PC-9 (cell line): ENCODE results near the gene CHD1. TPM values are rescaled to one million over a fixed set of nuclear protein-coding genes. Genes with fewer than 3 reads are reported as not detected.

Experiments
- BruUV-seq: library from RNA; stranded (reverse); fragments of 400-500 nt; replicated peaks from 2 replicates; lab custom pipeline; 2021; lab: Mats Ljungman, UMichigan
- CTCF ChIA-PET: fragments of 300-600 bp; sonication (Branson Sonifier 250); formaldehyde crosslinking; loops from one replicate; lab custom pipeline; 2022; ENCODE audit warnings: antibody characterized with exemption; lab: Charles Lee
- POLR2A ChIA-PET: fragments of 300-600 bp; sonication (Branson Sonifier 250); formaldehyde crosslinking; loops from one replicate; lab custom pipeline; 2022; ENCODE audit warnings: antibody characterized with exemption; ENCODE audit not compliant: unreplicated experiment; lab: Charles Lee
- DNase-seq, 2 experiments: peaks; one replicate each; pipeline versions ENCODE4 v3.0.0 to v3.0.0-alpha.2; 2015 to 2022; ENCODE audit warnings: mixed read lengths in 1 of 2
- H2AFZ ChIP-seq: fragments of 200-600 bp; sonication (generic); 2 replicates; pipeline ENCODE4 v1.8.1; 2017; ENCODE audit warnings: antibody characterized with exemption
- H3F3A ChIP-seq: fragments of 200-600 bp; sonication (generic); 2 replicates; pipeline ENCODE4 v1.8.1; 2017; ENCODE audit warnings: antibody characterized with exemption, mild to moderate bottlenecking, low read depth; ENCODE audit not compliant: insufficient read depth
- H3K27ac ChIP-seq: fragments of 200-600 bp; sonication (generic); 2 replicates; pipeline ENCODE4 v1.6.1; 2016; ENCODE audit warnings: mixed run types
- H3K27me3 ChIP-seq: fragments of 200-600 bp; sonication (generic); 2 replicates; pipeline ENCODE4 v1.6.1; 2016; ENCODE audit warnings: low read depth, mixed run types; ENCODE audit not compliant: insufficient read depth
- H3K36me3 ChIP-seq: fragments of 200-600 bp; sonication (generic); 2 replicates; pipeline ENCODE4 v1.6.1; 2016; ENCODE audit warnings: low read depth, mixed run types
- H3K4me1 ChIP-seq: fragments of 200-600 bp; sonication (generic); replicated peaks from 2 replicates; pipeline ENCODE4 v1.6.1; 2016; ENCODE audit warnings: mixed run types; ENCODE audit not compliant: insufficient read depth
- H3K4me2 ChIP-seq: fragments of 200-600 bp; sonication (generic); 2 replicates; pipeline ENCODE4 v1.6.1; 2017; ENCODE audit warnings: mixed run types
- H3K4me3 ChIP-seq: fragments of 200-600 bp; sonication (generic); 2 replicates; pipeline ENCODE4 v1.6.1; 2016; ENCODE audit warnings: mixed run types
- H3K79me2 ChIP-seq: fragments of 200-600 bp; sonication (generic); 2 replicates; pipeline ENCODE4 v1.6.1; 2017; ENCODE audit warnings: low read depth, mixed run types
- H3K9me2 ChIP-seq: fragments of 200-600 bp; sonication (generic); 2 replicates; pipeline ENCODE4 v1.8.1; 2017; ENCODE audit warnings: mild to moderate bottlenecking; ENCODE audit not compliant: insufficient read depth
- H3K9me3 ChIP-seq: fragments of 200-600 bp; sonication (generic); 2 replicates; pipeline ENCODE4 v1.8.1; 2016; ENCODE audit warnings: low read depth; ENCODE audit not compliant: insufficient read depth
- H4K20me1 ChIP-seq: fragments of 200-600 bp; sonication (generic); 2 replicates; pipeline ENCODE4 v1.8.1; 2017; ENCODE audit not compliant: insufficient read depth
- EZH2 ChIP-seq: fragments of 200-600 bp; sonication (generic); IDR thresholded peaks from 2 replicates; pipeline ENCODE4 v1.8.0; 2017; ENCODE audit warnings: antibody characterized with exemption, low read depth
- intact Hi-C: fragments of 100-400 bp; cut with micrococcal nuclease; formaldehyde crosslinking; loops from one replicate; pipeline ENCODE4 v1.10.0; 2022; ENCODE audit not compliant: unreplicated experiment
- total RNA-seq: library from RNA; stranded (reverse); gene quantifications from 2 replicates; pipeline ENCODE4 v1.2.3, GENCODE V29; 2021
- TF ChIP-seq, protein P1 (sequence below): fragments of 200-600 bp; sonication (generic); conservative IDR thresholded peaks from 2 replicates; pipeline ENCODE4 v1.6.1; 2017; ENCODE audit warnings: mixed run types, antibody characterized with exemption, mild to moderate bottlenecking, moderate library complexity

CHD1 gene
- total RNA-seq, 1 experiment from 2014 or later = 30.5 TPM

DNA sequence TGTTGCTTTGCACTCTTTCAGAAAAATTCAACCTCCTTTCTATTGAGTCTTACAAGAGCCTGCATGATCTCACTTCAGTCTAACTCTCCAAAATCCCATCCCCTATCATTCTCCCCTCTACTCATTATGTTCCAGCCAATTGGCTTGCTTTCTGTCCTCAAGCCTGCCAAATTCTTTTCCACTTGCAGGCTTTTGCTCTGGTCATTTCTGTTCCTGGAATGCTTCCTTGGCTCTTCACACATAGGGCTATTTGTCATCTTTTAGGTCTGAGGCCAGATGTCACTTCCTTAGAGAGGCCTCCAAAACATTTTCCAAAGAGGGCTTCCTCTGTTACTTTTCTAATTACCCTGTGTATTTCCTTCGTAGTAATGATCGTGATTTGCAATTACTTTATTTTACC is 11.8 kb upstream of the CHD1 start:
- H3K36me3 ChIP-seq = no peaks in the 10 kb centered on the region
- no peaks in the 10 kb centered on the region for H3K9me3 ChIP-seq
- TF ChIP-seq, protein P1, sequence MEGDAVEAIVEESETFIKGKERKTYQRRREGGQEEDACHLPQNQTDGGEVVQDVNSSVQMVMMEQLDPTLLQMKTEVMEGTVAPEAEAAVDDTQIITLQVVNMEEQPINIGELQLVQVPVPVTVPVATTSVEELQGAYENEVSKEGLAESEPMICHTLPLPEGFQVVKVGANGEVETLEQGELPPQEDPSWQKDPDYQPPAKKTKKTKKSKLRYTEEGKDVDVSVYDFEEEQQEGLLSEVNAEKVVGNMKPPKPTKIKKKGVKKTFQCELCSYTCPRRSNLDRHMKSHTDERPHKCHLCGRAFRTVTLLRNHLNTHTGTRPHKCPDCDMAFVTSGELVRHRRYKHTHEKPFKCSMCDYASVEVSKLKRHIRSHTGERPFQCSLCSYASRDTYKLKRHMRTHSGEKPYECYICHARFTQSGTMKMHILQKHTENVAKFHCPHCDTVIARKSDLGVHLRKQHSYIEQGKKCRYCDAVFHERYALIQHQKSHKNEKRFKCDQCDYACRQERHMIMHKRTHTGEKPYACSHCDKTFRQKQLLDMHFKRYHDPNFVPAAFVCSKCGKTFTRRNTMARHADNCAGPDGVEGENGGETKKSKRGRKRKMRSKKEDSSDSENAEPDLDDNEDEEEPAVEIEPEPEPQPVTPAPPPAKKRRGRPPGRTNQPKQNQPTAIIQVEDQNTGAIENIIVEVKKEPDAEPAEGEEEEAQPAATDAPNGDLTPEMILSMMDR = no peak
- TF ChIP-seq EZH2 = no peak
- no peak overlapping the region for H3K4me3 ChIP-seq
- no peaks in the 10 kb centered on the region for H3K9me2 ChIP-seq
- intact Hi-C loops = no loop called here
- H3K79me2 ChIP-seq = no peaks in the 10 kb centered on the region
- 0 out of 2 replicates have a peak, but pooled peaks cover 3% of the 10 kb centered on the region for H3F3A ChIP-seq
- no peaks in the 10 kb centered on the region for H3K4me1 ChIP-seq
- no peaks in the 10 kb centered on the region for H4K20me1 ChIP-seq
- ChIA-PET CTCF (no interaction called here), POLR2A (no interaction called here)
- H3K27ac ChIP-seq = no peak overlapping the region
- no peaks in the 10 kb centered on the region for H3K27me3 ChIP-seq
- no peak for DNase-seq
- BruUV-seq = no TSS peak
- H3K4me2 ChIP-seq = no peak overlapping the region
- H2AFZ ChIP-seq = no peak overlapping the region

DNA sequence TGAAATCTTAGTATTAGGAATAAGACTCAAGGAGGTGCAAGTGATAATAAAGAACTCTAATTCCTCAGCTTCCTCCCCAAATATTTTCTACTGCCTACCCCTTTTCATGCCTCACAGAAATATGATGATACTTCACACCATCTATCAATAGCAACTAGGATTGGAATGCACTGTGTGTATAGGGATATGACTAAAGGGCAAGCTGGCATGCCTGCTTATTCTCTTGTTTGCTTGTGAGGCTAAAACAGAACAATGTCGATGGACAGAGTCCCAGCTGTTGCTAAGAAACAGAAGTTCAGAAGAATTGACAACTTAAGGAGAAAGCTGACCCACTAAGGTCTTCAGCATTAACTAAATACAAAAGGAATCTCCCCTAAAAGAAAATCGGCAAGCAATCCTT is 9.7 kb upstream of the CHD1 start:
- no peaks in the 10 kb centered on the region for H3K27me3 ChIP-seq
- CTCF ChIA-PET = no interaction called here
- no peaks in the 10 kb centered on the region for H3K9me2 ChIP-seq
- TF ChIP-seq, protein P1 = no peak
- TF ChIP-seq EZH2 = no peak
- BruUV-seq = no TSS peak
- H3K36me3 ChIP-seq = no peaks in the 10 kb centered on the region
- 0 out of 2 replicates have a peak, but pooled peaks cover 3% of the 10 kb centered on the region for H3F3A ChIP-seq
- H3K4me3 ChIP-seq = no peak overlapping the region
- no peak for DNase-seq
- no peaks in the 10 kb centered on the region for H3K9me3 ChIP-seq
- H4K20me1 ChIP-seq = no peaks in the 10 kb centered on the region
- intact Hi-C loops = no loop called here
- H3K27ac ChIP-seq = no peak overlapping the region
- H3K4me1 ChIP-seq = no peaks in the 10 kb centered on the region
- no peak overlapping the region for H2AFZ ChIP-seq
- POLR2A ChIA-PET = no interaction called here
- no peaks in the 10 kb centered on the region for H3K79me2 ChIP-seq
- no peak overlapping the region for H3K4me2 ChIP-seq

DNA sequence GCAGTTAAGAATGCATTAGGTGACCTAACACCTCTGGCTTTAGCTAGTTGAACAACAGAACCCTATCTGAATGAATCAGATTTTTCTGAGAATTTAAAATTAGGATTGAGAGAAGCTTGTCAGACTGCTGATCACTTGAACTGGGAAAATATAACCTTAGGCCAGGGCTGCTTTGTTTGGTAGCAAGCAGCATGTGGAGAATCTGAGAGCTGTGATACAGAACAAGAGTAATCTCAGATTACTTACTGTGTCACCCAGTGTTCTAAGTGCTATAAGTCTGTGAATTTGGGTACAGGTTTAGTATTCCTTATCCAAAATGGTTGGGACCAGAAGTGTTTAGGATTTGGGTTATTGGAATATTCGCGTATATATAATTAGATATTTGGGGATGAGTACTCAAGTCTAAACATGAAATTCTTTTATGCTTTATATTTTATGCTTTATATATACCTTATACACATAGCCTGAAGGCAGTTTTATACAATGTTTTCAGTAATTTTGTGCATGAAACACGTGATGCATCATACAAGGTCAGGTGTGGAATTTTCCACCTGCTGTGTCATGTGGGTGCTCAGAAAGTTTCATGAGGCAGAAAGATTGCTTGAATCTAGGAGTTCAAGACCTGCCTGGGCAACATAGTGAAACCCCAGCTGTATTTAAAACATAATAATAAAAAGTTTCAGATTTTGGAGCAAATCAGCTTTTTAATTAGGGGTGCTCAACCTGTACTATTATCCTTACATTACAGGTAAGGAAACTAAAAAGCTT is 8.3 kb upstream of the CHD1 start:
- no TSS peak for BruUV-seq
- H3K4me1 ChIP-seq = no peaks in the 10 kb centered on the region
- H3K36me3 ChIP-seq = no peaks in the 10 kb centered on the region
- POLR2A ChIA-PET = interaction anchor here (0.7 kb wide), 1 partner anchor 1089 kb away, joined by 4 read pairs; no protein-coding TSS in a partner anchor
- 0 out of 2 replicates have a peak, but pooled peaks cover 3% of the 10 kb centered on the region for H3F3A ChIP-seq
- H3K4me3 ChIP-seq = no peak overlapping the region
- no peaks in the 10 kb centered on the region for H3K79me2 ChIP-seq
- no peak for DNase-seq
- H2AFZ ChIP-seq = no peak overlapping the region
- H3K27ac ChIP-seq = no peak overlapping the region
- no peaks in the 10 kb centered on the region for H3K9me3 ChIP-seq
- TF ChIP-seq, protein P1 = no peak
- no peak for TF ChIP-seq EZH2
- no peaks in the 10 kb centered on the region for H3K9me2 ChIP-seq
- CTCF ChIA-PET = no interaction called here
- no peaks in the 10 kb centered on the region for H3K27me3 ChIP-seq
- H3K4me2 ChIP-seq = no peak overlapping the region
- intact Hi-C loops = no loop called here
- no peaks in the 10 kb centered on the region; the same call in 1 of the 2 replicates for H4K20me1 ChIP-seq
